Stimulated activated naive CD8-positive, alpha-beta T cell treated with anti-CD3 and anti-CD28 coated beads, Interleukin-15, amount 100 ng/mL, for 72 hours (primary cell): Measurements from ENCODE around the gene KLRC4.
"Not testable (repeated sequence)": the region's sequence is repeated elsewhere in the genome, so short reads cannot be mapped to it uniquely, and the experiment has no call there.

Experiments
- ATAC-seq: fragments of 150-1000 bp; cut with Tn5 transposase; 2 replicates; pipeline ENCODE4 v1.10.0; 2021; ENCODE audit warnings: mild to moderate bottlenecking, moderate library complexity
- DNase-seq, 2 donors: peaks; one replicate each; pipeline ENCODE4 v3.0.0; 2021 to 2022
- H3K27ac Mint-ChIP-seq, 2 donors: one replicate each; pipeline ENCODE4 v1.8.0; 2022; ENCODE audit warnings: mild to moderate bottlenecking in 2 of 2, mixed read lengths in 2 of 2, moderate library complexity in 2 of 2
- H3K27me3 Mint-ChIP-seq: one replicate; pipeline ENCODE4 v1.8.0; 2022; ENCODE audit warnings: mixed read lengths
- H3K4me1 Mint-ChIP-seq: one replicate; pipeline ENCODE4 v1.8.0; 2022; ENCODE audit warnings: mild to moderate bottlenecking, mixed read lengths
- H3K4me3 Mint-ChIP-seq, 2 donors: one replicate each; pipeline ENCODE4 v1.8.0; 2022; ENCODE audit warnings: mild to moderate bottlenecking in 2 of 2, mixed read lengths in 2 of 2, moderate library complexity in 1 of 2
- H3K9me3 Mint-ChIP-seq, 2 donors: one replicate each; pipeline ENCODE4 v1.8.0; 2022; ENCODE audit warnings: mixed read lengths in 2 of 2

KLRC4 gene

GRCh38 chr12:10409392-10409791 is at the start of gene KLRC4:
Gene KLRC4, minus strand, starts transcription at chr12:10409757. Its CDS starts 182 bp downstream, at chr12:10409575.
- ATAC-seq (peak; percentile 91), DNase-seq (peak in 1 of 2 donors; percentile 36)
- H3K4me1 Mint-ChIP-seq, result peaks cover 18% of the 10 kb centered on the region
- peak within 1 kb of the TSS; percentile 77 to 80 for H3K4me3 Mint-ChIP-seq
- H3K27me3 Mint-ChIP-seq, result no peaks in the 10 kb centered on the region
- H3K9me3 Mint-ChIP-seq, result no peaks in the 10 kb centered on the region
- peak within 1 kb of the TSS; percentile 65 to 75 for H3K27ac Mint-ChIP-seq

DNA sequence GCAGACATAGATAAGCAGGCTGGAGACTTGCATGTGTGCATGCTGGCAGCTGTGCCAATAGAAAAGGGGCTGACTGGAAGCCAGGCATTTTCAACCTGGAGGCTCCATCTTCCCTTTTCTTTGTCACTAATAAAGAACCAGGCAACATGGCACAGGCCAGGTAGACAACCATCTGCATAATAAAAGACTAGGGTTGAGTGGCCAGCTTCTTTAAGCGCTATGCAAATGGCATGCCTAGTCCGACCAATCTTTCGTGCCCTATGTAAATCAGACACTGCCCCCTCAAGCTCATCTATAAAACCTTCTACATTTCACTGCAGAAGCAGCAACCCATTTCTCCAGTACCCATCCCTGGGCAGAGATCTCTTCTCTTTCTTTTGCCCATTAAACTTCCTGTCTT is 48.2 kb upstream of the KLRC4 start:
- H3K9me3 Mint-ChIP-seq, result peaks cover 66 to 74% of the 10 kb centered on the region in 2 donors
- H3K27ac Mint-ChIP-seq, result no peak overlapping the region
- ATAC-seq (no peak), DNase-seq (no peak)
- H3K4me3 Mint-ChIP-seq, result no peak overlapping the region
- H3K4me1 Mint-ChIP-seq, result peaks cover 11% of the 10 kb centered on the region
- H3K27me3 Mint-ChIP-seq, result no peaks in the 10 kb centered on the region

DNA sequence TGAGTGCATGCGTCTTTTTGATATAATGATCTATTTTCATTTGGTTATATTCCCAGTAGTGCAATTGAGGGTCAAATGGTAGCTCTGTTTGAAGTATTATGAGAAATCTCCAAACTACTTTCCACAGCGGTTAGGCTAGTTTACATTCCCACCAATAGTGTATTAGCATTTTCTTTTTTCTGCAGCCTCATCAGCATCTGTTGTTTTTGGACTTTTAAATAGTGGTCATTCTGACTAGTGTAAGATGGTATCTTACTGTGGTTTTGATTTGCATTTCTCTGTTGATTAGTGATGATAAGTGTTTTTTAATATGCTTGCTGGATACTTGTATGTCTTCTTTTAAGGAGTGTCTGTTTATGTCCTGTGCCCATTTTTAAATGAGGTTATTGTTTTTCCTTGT is 47.3 kb upstream of the KLRC4 start:
- ATAC-seq (no peak), DNase-seq (no peak)
- Mint-ChIP-seq H3K27me3 (no peaks in the 10 kb centered on the region), H3K27ac (no peak overlapping the region), H3K9me3 (peaks cover 57 to 65% of the 10 kb centered on the region in 2 donors), H3K4me3 (no peak overlapping the region), H3K4me1 (peaks cover 11% of the 10 kb centered on the region)

DNA sequence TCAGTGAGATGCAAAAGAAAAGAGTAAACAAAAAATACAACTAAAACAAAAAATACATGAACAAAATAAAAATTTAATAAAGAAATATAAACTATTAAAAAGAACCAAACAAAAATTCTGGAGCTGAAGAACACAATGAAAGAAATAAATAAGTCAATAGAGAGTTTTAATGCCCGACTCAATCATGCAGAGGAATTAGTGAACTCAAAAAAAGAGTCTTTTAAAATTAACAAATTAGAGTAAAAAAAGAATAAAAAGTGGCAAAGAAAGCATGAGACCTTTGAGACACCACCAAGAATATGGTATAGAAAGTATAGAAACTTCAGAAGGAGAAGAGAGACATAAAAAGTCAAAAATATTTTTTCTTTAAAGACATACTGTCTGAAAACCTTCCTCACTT is 46.2 kb upstream of the KLRC4 start:
- DNase-seq (no peak), ATAC-seq (no peak)
- Mint-ChIP-seq H3K9me3 (peaks cover 54 to 59% of the 10 kb centered on the region in 2 donors), H3K27ac (no peak overlapping the region), H3K4me3 (no peak overlapping the region), H3K4me1 (peaks cover 11% of the 10 kb centered on the region), H3K27me3 (no peaks in the 10 kb centered on the region)

- H3K4me1 Mint-ChIP-seq, result peaks cover 11% of the 10 kb centered on the region
Observed at GRCh38 chr12:10454531-10454930, 45.0 kb upstream of the KLRC4 start.

DNA sequence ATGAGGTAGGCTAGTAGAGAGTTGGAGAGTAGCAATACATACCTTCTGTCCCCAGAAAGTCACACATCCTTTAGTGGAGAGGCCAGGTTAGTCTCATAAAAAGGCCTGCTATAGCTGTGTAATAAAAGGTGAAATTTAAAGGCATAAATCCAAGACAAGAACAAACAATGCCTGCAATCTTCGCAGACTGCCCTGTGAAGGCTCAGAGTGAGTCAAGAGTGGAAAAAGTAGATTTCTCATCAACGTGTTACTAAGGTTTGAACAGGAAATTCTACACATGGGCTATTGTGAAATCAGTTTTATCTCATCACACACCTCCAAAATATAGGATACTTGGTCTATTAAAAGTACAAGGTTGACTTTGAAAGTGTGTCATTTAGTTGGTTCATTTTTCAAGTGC is 43.6 kb upstream of the KLRC4 start, which contains the start of gene KLRC1:
TSS of gene KLRC1 (minus strand) at position 222 of the 400 bp plus-strand sequence. CDS start 2,221 bp downstream, outside the sequence.
- H3K9me3 Mint-ChIP-seq, result peaks cover 37 to 40% of the 10 kb centered on the region in 2 donors
- peak within 1 kb of the TSS in 1 of 2 donors; percentile 64 for H3K4me3 Mint-ChIP-seq
- DNase-seq (no peak), ATAC-seq (peak; percentile 86)
- H3K4me1 Mint-ChIP-seq, result peaks cover 15% of the 10 kb centered on the region
- H3K27ac Mint-ChIP-seq, result no peak within 1 kb of the TSS
- H3K27me3 Mint-ChIP-seq, result no peaks in the 10 kb centered on the region

More at GRCh38 chr12:10454531-10454930, 45.0 kb upstream of the KLRC4 start:
- H3K27me3 Mint-ChIP-seq, result no peaks in the 10 kb centered on the region
- no peak overlapping the region for H3K27ac Mint-ChIP-seq
- DNase-seq (no peak), ATAC-seq (no peak)
- H3K4me3 Mint-ChIP-seq, result no peak overlapping the region
- peaks cover 41 to 47% of the 10 kb centered on the region in 2 donors for H3K9me3 Mint-ChIP-seq

GRCh38 chr12:10448236-10448635 is 38.7 kb upstream of the KLRC4 start:
- Mint-ChIP-seq H3K4me3 (no peak overlapping the region), H3K9me3 (peaks cover 8 to 9% of the 10 kb centered on the region in 2 donors), H3K27me3 (no peaks in the 10 kb centered on the region), H3K27ac (no peak overlapping the region), H3K4me1 (peaks cover 20% of the 10 kb centered on the region)
- DNase-seq, result peak in 1 of 2 donors; percentile 19
- peak; percentile 33 for ATAC-seq

- not testable (repeated sequence) for DNase-seq, H3K27ac Mint-ChIP-seq, H3K27me3 Mint-ChIP-seq, H3K4me3 Mint-ChIP-seq, H3K9me3 Mint-ChIP-seq
- peak; percentile 100 for ATAC-seq
- peaks cover 16% of the 10 kb centered on the region for H3K4me1 Mint-ChIP-seq
Observed at GRCh38 chr12:10446052-10446451, 36.5 kb upstream of the KLRC4 start.

GRCh38 chr12:10441144-10441543 is 31.6 kb upstream of the KLRC4 start:
- not testable (repeated sequence) for H3K4me3 Mint-ChIP-seq

GRCh38 chr12:10439608-10440274 is 30.2 kb upstream of the KLRC4 start:
- not testable (repeated sequence) for DNase-seq, H3K4me1 Mint-ChIP-seq, H3K27ac Mint-ChIP-seq, H3K9me3 Mint-ChIP-seq, ATAC-seq, H3K27me3 Mint-ChIP-seq, H3K4me3 Mint-ChIP-seq

More at GRCh38 chr12:10441144-10441543, 31.6 kb upstream of the KLRC4 start:
- H3K9me3 Mint-ChIP-seq, H3K27ac Mint-ChIP-seq, ATAC-seq, H3K27me3 Mint-ChIP-seq, H3K4me1 Mint-ChIP-seq, DNase-seq: not testable (repeated sequence)

- H3K4me3 Mint-ChIP-seq, H3K9me3 Mint-ChIP-seq, H3K27me3 Mint-ChIP-seq, H3K27ac Mint-ChIP-seq, DNase-seq, H3K4me1 Mint-ChIP-seq: not testable (repeated sequence)
- peak; percentile 85 for ATAC-seq
Observed at GRCh38 chr12:10437601-10438000, 28.0 kb upstream of the KLRC4 start.

DNA sequence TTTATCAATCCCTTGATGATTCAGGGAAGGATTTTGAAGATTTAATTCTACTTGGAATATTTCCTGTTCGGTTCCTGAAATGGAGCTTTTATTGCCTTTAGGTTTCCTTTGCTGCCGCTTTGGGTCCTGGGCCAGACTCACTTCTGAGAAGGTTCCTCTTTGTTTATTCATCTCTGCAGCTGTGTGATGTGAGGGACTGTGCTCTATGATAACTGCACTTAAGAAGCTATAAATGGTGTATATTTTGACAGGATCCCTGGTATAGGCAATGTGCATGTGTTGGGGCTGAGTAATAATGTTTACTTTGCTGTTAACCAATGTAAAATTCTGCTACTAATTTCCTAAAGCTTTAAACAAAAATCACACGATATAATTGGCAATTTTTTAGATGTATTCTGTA is 26.3 kb upstream of the KLRC4 start, which contains the start of gene KLRC2:
TSS of gene KLRC2 (minus strand) at position 195 of the 400 bp plus-strand sequence. CDS start at position 171, 24 bp downstream.
- DNase-seq, result peak in 1 of 2 donors; percentile 19
- H3K9me3 Mint-ChIP-seq, H3K27me3 Mint-ChIP-seq, H3K27ac Mint-ChIP-seq, H3K4me1 Mint-ChIP-seq: not testable (repeated sequence)
- peak; percentile 92 for ATAC-seq
- peak within 1 kb of the TSS in 1 of 2 donors; percentile 69 for H3K4me3 Mint-ChIP-seq

DNA sequence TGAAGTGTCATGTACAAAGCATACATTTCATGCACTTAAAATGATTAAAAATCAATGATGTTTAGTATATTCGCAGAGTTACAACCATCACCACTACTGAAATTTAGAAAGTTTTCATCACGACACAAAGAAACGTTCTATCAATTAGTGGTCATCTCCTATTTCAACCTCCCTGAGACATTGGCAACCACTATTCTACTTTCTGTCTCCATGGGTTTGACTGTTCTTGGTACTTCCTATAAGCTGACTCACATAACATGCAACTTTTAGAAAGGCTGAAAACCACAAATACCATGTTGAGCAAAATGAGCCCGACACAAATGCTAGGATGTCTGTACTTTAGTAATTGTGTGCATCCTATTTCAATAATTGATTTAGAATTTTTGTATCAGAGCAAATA is 21.1 kb upstream of the KLRC4 start:
- peak; percentile 95 for ATAC-seq
- H3K4me3 Mint-ChIP-seq, DNase-seq, H3K27me3 Mint-ChIP-seq, H3K9me3 Mint-ChIP-seq, H3K4me1 Mint-ChIP-seq, H3K27ac Mint-ChIP-seq: not testable (repeated sequence)

GRCh38 chr12:10425938-10426337 is 16.4 kb upstream of the KLRC4 start:
- not testable (repeated sequence) for H3K27ac Mint-ChIP-seq, H3K27me3 Mint-ChIP-seq, H3K4me3 Mint-ChIP-seq, H3K4me1 Mint-ChIP-seq, ATAC-seq, H3K9me3 Mint-ChIP-seq, DNase-seq

GRCh38 chr12:10424260-10424899 is 14.8 kb upstream of the KLRC4 start:
- H3K27ac Mint-ChIP-seq, DNase-seq, H3K27me3 Mint-ChIP-seq, H3K4me1 Mint-ChIP-seq, H3K9me3 Mint-ChIP-seq, H3K4me3 Mint-ChIP-seq: not testable (repeated sequence)
- ATAC-seq, result peak; percentile 48

GRCh38 chr12:10422159-10422558 is 12.6 kb upstream of the KLRC4 start:
- not testable (repeated sequence) for H3K27me3 Mint-ChIP-seq
- ATAC-seq, result peak; percentile 97

More at GRCh38 chr12:10422159-10422558, 12.6 kb upstream of the KLRC4 start:
- H3K4me3 Mint-ChIP-seq, H3K27ac Mint-ChIP-seq, H3K9me3 Mint-ChIP-seq, H3K4me1 Mint-ChIP-seq: not testable (repeated sequence)
- DNase-seq, result peak in 1 of 2 donors; percentile 44
